GM21367 (cell line): ENCODE data around the gene CBX6.

Experiments
- ATAC-seq: cut with Tn5 transposase; IDR thresholded peaks from one replicate; pipeline ENCODE4 v1.9.1; 2021; ENCODE audit not compliant: unreplicated experiment

Gene CBX6

GRCh38 chr22:38873469-38874411, 1.7 kb upstream of the CBX6 start:
- no peak for ATAC-seq

- no peak for ATAC-seq
Observed at GRCh38 chr22:38872831-38873248, 824 bp upstream of the CBX6 start.

- ATAC-seq = no peak
Observed at GRCh38 chr22:38871360-38872171, 450 bp downstream of the CBX6 start.

- no peak for ATAC-seq
Observed at GRCh38 chr22:38870791-38871359, 1.1 kb downstream of the CBX6 start.

- peak; percentile 26 for ATAC-seq
Observed at GRCh38 chr22:38870312-38870741, 1.7 kb downstream of the CBX6 start.

- no peak for ATAC-seq
Observed at GRCh38 chr22:38869663-38870062, 2.4 kb downstream of the CBX6 start.

- ATAC-seq = no peak
Observed at GRCh38 chr22:38868886-38869381, 3.1 kb downstream of the CBX6 start.

GRCh38 chr22:38868286-38868721, 3.7 kb downstream of the CBX6 start:
- ATAC-seq = no peak

GRCh38 chr22:38867471-38868285, 4.3 kb downstream of the CBX6 start:
- ATAC-seq = no peak

GRCh38 chr22:38867124-38867455, 4.9 kb downstream of the CBX6 start:
- ATAC-seq = no peak

- no peak for ATAC-seq
Observed at GRCh38 chr22:38866399-38867123, 5.5 kb downstream of the CBX6 start.

GRCh38 chr22:38866024-38866398, 6.0 kb downstream of the CBX6 start:
- ATAC-seq = no peak

- ATAC-seq = no peak
Observed at GRCh38 chr22:38865201-38866023, 6.6 kb downstream of the CBX6 start.

- ATAC-seq = no peak
Observed at GRCh38 chr22:38864361-38865191, 7.4 kb downstream of the CBX6 start.

GRCh38 chr22:38863531-38864131, 8.4 kb downstream of the CBX6 start:
- no peak for ATAC-seq

GRCh38 chr22:38862375-38863329, 9.4 kb downstream of the CBX6 start:
- ATAC-seq = no peak

- no peak for ATAC-seq
Observed at GRCh38 chr22:38861927-38862326, 10.1 kb downstream of the CBX6 start.
